NCI-H187 (cell line): ENCODE measurements around the gene COPS4.
"Not testable (repeated sequence)": the region's sequence is repeated elsewhere in the genome, so short reads cannot be mapped to it uniquely, and the experiment has no call there.

Experiments
- DNase-seq, 2 experiments: peaks; one replicate each; lab custom pipeline; 2025; lab: John Stamatoyannopoulos, UW

COPS4 gene

DNA sequence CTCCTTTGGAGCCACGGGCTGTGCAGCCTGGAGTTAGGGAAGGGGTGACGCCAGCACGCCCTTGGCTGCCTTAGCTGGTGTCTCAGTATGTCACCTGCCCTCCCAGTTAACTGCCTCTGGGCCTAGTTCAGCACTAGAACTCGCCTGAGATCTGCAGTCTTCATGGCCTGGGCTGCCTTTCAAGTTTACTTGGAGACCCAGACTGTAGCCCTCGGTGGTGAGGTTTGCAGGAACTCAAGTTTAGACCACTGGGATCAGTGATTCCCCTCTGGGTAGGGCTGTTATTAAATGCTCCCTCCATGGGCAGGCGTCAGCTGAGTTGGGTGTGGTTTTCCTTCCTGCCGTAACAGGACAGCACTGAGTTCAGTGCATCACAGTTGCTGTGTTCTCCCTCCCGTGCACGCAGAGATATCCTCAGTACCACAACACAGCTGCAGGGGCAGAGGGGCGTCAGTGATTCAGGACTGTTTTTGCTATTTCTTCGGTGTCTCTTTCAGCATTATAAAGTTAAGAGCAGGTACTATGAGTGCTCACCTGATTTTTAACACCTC lies 49.0 kb downstream of the COPS4 start:
- no peak for DNase-seq

- not testable (repeated sequence) for DNase-seq
Measured at GRCh38 chr4:83084956-83085355, 50.0 kb downstream of the COPS4 start.

- no peak for DNase-seq
Measured at GRCh38 chr4:83089410-83090157, 54.6 kb downstream of the COPS4 start.

GRCh38 chr4:83093060-83093640 lies 58.2 kb downstream of the COPS4 start:
- DNase-seq, result no peak

DNA sequence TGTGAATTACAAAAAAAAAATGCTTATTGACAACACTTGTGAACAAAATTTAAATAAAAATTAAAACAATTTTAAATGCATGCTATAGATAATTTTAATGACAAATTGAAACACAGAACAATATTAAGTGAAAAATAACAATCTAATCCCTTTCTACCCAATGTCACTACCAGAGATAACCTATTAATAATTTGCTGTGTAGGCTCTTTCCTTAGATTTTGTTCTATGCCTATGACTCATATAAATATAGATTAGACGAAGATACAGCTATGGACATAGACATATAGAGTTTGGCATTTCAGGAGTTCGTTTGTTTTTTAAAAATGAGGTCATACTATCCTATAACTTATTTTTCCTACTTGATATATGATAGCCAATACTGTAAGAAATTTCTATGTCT lies 61.4 kb downstream of the COPS4 start:
- no peak for DNase-seq

DNA sequence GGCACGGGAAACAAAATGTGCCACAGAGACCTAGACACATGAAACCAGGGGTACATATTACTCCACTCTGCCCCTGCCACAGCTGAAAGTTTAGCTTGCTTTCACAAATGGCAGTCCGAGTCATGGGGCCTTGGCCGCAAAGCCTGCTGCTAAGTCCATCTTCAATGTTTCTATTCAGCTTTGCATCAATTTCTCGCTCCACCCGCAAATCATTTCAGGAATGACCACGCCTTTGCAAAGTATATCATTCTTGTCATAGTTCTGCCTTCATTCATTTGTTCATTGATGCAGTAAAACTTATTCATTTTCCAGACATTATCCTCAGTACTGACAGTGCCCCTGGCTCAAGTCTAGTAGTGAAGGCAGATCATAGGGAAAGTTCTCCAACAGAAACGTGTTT lies 70.0 kb downstream of the COPS4 start:
- no peak for DNase-seq

- DNase-seq, result no peak
Measured at GRCh38 chr4:83107631-83108030, 72.6 kb downstream of the COPS4 start.

DNA sequence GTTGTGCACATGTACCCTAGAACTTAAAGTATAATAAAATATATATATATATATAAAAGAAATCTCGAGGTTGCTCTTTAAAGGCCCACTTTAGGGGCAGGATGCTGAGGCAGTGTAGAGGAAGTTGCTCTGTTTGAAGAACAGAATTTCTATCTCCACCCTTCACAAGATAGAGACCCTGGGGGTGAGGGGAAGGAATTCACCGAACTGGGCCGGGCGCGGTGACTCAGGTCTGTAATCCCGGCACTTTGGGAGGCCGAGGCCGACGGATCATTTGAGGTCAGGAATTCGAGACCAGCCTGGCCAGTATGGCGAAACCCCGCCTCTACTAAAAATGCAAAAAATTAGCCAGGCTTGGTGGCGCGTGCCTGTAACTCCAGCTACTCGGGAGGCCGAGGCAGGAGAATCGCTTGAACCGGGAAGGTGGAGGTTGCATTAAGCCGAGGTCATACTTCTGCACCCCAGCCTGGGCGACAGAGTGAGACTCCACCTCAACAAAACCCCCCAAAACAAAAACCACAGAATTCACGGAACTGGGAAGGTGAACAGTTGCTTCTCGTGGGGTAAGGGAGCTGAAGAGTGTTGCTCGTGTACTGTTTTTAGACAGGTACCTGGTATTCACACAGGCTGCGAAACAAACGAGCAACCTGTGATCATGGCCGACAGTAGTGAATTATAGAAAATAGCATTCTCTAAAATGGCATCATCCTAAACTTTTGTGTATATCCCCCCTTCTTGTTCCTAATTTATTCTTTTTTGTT lies 73.3 kb downstream of the COPS4 start:
- DNase-seq, result no peak

- peak in 1 of 2 experiments; percentile 33 for DNase-seq
Measured at GRCh38 chr4:83109480-83110222, 74.7 kb downstream of the COPS4 start.

- peak; percentile 85 to 87 for DNase-seq
Measured at GRCh38 chr4:83110223-83110945, 75.4 kb downstream of the COPS4 start.

DNA sequence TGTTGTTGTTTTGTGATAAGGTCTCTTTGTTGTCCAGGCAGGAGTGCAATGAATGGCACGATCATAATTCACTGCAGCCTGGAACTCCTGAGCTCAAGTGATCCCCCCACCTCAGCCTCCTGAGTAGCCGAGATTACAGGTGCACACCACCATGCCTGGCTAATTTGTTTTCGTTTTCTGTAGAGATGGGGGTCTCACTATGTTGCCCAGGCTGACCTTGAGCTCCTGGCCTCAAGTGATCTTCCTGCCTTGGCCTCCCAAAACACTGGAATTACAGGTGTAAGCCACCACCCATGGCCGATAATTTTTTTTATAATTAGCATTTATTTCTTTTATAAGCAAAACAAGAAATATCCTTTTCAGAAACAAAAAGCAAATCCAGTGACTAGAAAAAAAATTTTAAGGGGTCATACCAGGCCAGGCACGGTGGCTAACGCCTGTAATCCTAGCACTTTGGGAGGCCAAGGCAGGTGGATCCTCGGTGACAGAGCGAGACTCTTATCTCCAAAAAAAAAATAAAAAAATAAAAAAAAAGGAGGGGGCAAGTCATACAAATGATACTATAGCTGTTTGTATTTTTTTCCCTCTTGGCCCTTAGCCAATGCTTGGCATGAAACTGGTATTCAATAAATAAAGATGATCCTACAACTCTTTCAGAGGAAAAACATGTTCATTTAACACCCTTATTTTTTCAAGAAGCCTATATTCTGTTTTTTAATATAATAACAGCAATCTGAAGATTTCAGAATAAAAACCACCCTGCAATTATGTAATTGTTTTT lies 76.2 kb downstream of the COPS4 start:
- DNase-seq, result no peak

DNA sequence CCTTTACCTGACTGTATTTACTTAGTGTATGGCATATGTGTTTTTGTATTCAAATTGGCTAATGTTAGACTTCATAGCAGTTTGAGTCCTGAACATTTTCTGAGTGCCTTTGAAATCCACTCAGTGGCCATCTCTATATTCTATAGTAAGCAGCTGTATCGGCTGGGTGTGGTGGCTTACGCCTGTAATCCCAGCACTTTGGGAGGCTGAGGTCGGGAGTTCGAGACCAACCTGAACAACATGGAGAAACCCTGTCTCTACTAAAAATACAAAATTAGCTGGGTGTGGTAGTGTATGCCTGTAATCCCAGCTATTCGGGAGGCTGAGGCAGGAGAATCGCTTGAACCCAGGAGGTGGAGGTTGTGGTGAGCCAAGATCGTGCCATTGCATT lies 76.8 kb downstream of the COPS4 start:
- not testable (repeated sequence) for DNase-seq

DNA sequence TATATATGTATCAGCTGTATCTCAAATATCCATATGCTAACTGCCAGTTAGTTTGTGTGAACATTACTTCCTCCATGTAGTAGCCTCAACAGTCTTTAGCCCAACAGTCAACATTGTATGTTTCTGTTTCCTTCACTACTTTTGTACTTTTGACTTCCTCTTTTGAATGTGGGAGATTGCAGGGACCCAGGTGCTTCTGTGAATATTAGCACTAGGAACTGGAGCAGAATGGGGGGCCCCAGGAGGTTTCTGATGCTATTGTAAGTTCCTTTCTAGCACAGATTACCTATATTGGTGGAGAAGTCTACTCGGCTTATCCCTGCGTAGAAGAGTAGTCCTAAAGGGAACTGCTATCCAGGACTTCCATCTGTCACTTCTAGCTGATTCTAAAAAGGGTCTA lies 77.2 kb downstream of the COPS4 start:
- DNase-seq, result no peak

DNA sequence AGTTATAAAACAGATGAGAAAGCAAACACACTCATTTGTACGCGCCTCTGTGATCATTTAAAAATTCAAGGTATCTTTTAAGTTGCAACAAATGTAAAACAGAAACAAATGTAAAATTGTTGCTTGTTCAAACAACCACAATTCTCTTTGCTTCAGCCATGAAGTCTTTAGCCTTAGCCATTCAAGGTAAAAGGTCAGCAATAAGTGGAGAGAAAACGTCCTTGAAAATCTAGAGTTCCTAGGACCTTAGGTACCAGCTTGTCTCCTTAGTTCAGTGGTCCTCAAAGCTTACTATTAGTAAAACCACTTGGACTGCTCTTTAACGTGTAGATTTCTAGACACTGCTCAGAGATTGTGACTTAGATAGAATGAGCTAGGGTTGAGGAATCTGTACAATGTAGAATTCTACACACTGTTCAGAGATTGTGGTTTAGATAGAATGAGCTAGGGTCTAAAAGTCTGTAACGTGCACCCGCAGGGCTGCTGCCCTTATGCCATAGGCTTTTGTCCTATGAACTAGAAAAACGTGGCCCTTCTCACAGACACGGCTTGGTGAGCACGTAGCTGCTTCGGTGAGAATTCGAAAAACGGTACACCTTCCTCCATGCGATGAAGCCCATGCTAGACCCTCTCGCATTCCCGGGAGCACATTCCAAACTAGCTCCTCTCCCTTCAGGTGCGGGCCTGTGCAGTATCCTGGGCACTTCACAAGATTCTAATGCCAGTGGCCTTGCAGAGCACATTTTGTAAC lies 77.9 kb downstream of the COPS4 start:
- no peak for DNase-seq

DNA sequence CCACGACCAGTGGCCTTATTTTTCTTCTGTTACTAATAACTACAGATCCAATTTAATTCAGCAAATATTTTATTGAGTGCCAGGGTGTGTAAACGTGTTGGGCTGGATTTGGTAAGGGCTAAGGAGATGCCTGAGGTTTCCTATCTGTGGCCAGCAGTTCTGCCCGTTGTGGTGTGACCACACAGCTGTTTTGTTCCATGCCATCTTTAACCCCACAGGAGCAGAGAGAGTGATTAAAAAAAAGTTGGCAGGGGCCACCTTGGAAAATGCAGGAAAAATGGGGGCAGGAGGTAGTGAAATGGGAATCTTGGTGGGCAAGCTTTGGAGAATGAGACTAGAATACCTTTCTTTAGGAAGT lies 78.4 kb downstream of the COPS4 start:
- DNase-seq, result no peak

- no peak for DNase-seq
Measured at GRCh38 chr4:83114576-83114975, 79.6 kb downstream of the COPS4 start, which contains the start of gene PLAC8. TSS of gene PLAC8 (minus strand) at chr4:83114729. CDS start at chr4:83107921, 6,808 bp downstream.

DNA sequence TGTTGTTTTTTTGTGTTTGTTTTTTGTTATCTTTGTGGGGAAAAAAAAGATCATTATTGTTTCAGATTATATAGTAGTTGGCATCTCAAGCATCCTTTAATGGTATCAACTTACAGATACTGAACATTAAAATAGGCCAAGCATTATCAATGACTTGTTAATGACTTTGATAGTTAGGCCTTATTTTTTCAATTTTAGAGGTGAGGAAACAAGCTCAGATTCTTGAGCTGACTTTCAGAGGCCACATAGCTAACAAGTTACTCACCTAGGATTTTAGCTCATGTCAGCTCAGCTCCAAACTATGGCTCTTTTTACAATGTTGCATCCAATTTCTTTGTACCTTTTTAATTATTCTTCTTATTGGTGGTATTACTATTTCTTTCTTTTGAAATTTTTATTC lies 80.0 kb downstream of the COPS4 start:
- no peak for DNase-seq

DNA sequence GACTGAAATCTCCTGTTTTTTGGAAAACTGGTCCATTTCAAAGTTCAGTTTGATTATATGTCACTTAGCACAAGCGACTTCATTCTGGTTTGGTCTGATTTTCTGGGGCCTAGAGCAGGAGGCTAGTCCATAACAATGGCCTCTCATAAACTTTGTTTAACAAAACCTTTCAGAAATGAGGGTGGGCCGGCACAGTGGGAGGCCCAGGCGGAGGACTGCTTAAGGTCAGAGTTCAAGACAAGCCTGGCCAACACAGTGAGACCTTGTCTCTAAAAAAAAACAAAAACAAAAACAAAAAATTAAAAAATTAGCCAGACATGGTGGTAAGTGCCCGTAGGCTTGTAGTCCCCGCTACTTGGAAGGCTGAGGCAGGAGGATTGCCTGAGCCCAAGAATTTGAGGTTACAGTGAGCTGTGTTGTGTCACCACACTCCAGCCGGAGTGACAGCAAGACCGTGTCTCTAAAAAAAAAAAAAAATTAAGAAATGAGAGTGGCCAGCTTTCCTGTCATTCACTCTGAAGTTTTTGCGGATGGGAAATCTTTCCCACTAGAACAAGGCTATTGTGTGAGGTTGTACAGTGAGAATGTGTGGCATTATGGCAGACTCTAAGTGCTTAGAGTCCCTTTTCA lies 80.8 kb downstream of the COPS4 start:
- no peak for DNase-seq

GRCh38 chr4:83118869-83119268 lies 83.9 kb downstream of the COPS4 start:
- no peak for DNase-seq
